ENCODE data around the gene MAGI2. TPM values are rescaled to one million over a fixed set of nuclear protein-coding genes. Genes with fewer than 3 reads are reported as not detected.

The MAGI2 gene
- total and polyA plus RNA-seq, 2 experiments from 2014 or later, result 10.4 to 26.4 TPM

DNA sequence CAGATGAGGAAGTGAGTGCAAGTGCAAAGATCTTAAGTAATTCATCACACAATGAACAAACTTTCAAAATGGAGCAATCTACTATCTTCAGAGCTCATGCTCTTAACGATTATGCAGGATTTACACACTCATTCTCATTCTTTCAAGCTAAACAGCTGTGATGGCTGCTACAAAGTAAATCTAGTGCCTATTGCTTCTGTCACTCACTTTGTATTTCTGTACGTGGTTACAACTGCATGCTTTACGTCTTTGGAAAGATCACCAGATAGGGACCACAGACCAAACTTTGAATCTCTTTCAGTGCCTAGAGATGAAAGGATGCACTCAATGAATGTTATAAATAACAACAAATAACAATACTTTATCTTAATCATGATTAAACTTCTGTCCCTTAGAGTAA, 194.6 kb downstream of the MAGI2 start:
- Histone ChIP-seq H3K4me3 (no peak overlapping the region), H3K79me2 (replicated peaks; ENCODE audit: insufficient read depth) (no peaks in the 10 kb centered on the region), H2AFZ (no peak overlapping the region), H3K4me2 (no peak overlapping the region), H3K36me3 (ENCODE audit: insufficient read depth) (no peaks in the 10 kb centered on the region), H3K27ac (ENCODE audit: low read depth) (no peak overlapping the region), H3F3A (replicated peaks; ENCODE audit: low read depth) (no peaks in the 10 kb centered on the region), H3K4me1 (ENCODE audit: insufficient read depth) (no peaks in the 10 kb centered on the region), H3K27me3 (ENCODE audit: insufficient read depth) (no peaks in the 10 kb centered on the region), H4K20me1 (replicated peaks; ENCODE audit: insufficient read depth) (no peaks in the 10 kb centered on the region), H3K9me2 (ENCODE audit: insufficient read depth) (no peaks in the 10 kb centered on the region)
- TF ChIP-seq EZH2phosphoT487 (IDR thresholded peaks at IDR 0.05; ENCODE audit: unreplicated experiment) (no peak), ZNF331 (CRISPR knock-in tag; IDR thresholded peaks at IDR 0.05; ENCODE audit: low read depth) (no peak), JUNB (IDR thresholded peaks at IDR 0.05; ENCODE audit: unreplicated experiment) (no peak), EZH2 (IDR thresholded peaks at IDR 0.05; ENCODE audit: low read depth, unreplicated experiment) (no peak), STAT1 (IDR thresholded peaks at IDR 0.05; ENCODE audit: unreplicated experiment) (no peak), NANOG (IDR thresholded peaks at IDR 0.05; ENCODE audit: borderline replicate concordance) (no peak), POLR2AphosphoS5 (IDR thresholded peaks at IDR 0.05; ENCODE audit: low read depth) (no peak), CREB1 (CRISPR knock-in tag; IDR thresholded peaks at IDR 0.05; ENCODE audit: low read depth) (no peak)
- TF ChIP-seq, protein P1, sequence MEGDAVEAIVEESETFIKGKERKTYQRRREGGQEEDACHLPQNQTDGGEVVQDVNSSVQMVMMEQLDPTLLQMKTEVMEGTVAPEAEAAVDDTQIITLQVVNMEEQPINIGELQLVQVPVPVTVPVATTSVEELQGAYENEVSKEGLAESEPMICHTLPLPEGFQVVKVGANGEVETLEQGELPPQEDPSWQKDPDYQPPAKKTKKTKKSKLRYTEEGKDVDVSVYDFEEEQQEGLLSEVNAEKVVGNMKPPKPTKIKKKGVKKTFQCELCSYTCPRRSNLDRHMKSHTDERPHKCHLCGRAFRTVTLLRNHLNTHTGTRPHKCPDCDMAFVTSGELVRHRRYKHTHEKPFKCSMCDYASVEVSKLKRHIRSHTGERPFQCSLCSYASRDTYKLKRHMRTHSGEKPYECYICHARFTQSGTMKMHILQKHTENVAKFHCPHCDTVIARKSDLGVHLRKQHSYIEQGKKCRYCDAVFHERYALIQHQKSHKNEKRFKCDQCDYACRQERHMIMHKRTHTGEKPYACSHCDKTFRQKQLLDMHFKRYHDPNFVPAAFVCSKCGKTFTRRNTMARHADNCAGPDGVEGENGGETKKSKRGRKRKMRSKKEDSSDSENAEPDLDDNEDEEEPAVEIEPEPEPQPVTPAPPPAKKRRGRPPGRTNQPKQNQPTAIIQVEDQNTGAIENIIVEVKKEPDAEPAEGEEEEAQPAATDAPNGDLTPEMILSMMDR (conservative IDR thresholded peaks at IDR 0.05; ENCODE audit: low read depth in 2 of 2), result no peak
- TF ChIP-seq, protein P2, sequence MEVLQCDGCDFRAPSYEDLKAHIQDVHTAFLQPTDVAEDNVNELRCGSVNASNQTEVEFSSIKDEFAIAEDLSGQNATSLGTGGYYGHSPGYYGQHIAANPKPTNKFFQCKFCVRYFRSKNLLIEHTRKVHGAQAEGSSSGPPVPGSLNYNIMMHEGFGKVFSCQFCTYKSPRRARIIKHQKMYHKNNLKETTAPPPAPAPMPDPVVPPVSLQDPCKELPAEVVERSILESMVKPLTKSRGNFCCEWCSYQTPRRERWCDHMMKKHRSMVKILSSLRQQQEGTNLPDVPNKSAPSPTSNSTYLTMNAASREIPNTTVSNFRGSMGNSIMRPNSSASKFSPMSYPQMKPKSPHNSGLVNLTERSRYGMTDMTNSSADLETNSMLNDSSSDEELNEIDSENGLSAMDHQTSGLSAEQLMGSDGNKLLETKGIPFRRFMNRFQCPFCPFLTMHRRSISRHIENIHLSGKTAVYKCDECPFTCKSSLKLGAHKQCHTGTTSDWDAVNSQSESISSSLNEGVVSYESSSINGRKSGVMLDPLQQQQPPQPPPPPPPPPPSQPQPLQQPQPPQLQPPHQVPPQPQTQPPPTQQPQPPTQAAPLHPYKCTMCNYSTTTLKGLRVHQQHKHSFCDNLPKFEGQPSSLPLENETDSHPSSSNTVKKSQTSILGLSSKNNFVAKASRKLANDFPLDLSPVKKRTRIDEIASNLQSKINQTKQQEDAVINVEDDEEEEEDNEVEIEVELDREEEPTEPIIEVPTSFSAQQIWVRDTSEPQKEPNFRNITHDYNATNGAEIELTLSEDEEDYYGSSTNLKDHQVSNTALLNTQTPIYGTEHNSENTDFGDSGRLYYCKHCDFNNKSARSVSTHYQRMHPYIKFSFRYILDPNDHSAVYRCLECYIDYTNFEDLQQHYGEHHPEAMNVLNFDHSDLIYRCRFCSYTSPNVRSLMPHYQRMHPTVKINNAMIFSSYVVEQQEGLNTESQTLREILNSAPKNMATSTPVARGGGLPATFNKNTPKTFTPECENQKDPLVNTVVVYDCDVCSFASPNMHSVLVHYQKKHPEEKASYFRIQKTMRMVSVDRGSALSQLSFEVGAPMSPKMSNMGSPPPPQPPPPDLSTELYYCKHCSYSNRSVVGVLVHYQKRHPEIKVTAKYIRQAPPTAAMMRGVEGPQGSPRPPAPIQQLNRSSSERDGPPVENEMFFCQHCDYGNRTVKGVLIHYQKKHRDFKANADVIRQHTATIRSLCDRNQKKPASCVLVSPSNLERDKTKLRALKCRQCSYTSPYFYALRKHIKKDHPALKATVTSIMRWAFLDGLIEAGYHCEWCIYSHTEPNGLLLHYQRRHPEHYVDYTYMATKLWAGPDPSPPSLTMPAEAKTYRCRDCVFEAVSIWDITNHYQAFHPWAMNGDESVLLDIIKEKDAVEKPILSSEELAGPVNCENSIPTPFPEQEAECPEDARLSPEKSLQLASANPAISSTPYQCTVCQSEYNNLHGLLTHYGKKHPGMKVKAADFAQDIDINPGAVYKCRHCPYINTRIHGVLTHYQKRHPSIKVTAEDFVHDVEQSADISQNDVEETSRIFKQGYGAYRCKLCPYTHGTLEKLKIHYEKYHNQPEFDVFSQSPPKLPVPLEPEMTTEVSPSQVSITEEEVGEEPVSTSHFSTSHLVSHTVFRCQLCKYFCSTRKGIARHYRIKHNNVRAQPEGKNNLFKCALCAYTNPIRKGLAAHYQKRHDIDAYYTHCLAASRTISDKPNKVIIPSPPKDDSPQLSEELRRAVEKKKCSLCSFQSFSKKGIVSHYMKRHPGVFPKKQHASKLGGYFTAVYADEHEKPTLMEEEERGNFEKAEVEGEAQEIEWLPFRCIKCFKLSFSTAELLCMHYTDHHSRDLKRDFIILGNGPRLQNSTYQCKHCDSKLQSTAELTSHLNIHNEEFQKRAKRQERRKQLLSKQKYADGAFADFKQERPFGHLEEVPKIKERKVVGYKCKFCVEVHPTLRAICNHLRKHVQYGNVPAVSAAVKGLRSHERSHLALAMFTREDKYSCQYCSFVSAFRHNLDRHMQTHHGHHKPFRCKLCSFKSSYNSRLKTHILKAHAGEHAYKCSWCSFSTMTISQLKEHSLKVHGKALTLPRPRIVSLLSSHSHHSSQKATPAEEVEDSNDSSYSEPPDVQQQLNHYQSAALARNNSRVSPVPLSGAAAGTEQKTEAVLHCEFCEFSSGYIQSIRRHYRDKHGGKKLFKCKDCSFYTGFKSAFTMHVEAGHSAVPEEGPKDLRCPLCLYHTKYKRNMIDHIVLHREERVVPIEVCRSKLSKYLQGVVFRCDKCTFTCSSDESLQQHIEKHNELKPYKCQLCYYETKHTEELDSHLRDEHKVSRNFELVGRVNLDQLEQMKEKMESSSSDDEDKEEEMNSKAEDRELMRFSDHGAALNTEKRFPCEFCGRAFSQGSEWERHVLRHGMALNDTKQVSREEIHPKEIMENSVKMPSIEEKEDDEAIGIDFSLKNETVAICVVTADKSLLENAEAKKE (CRISPR knock-in tag; IDR thresholded peaks at IDR 0.05), result no peak
- Mint-ChIP-seq H3K4me1 (no peaks in the 10 kb centered on the region), H3K9me3 (no peaks in the 10 kb centered on the region), H3K36me3 (ENCODE audit: low read depth) (no peaks in the 10 kb centered on the region), H3K27me3 (ENCODE audit: insufficient read depth, low read depth, poor library complexity) (no peaks in the 10 kb centered on the region), H3K27ac (no peak overlapping the region), H3K4me3 (no peak overlapping the region)
- DNase-seq (ENCODE audit: low spot score) (no peak), ATAC-seq (no peak)
